ENCODE results near the gene CACNB2.

DNA sequence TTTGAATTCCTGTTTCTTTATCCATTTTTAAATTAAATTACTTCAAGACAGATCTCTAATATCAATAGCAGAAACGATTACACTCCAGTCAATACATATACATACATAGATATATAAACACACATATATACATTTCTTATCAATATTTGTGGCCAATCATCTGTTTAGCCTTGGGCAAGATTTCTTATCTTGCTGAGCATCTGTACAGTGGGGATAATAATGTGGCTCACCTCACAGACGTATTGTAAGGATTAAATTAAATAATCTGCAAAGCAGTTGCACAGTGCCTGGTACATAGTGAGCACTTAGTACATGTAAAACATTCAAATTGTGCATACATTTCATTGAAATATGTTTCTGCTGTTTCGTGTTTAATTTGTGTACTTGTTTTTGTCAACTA is 17.5 kb upstream of the CACNB2 start:
- TF ChIP-seq, protein P1, sequence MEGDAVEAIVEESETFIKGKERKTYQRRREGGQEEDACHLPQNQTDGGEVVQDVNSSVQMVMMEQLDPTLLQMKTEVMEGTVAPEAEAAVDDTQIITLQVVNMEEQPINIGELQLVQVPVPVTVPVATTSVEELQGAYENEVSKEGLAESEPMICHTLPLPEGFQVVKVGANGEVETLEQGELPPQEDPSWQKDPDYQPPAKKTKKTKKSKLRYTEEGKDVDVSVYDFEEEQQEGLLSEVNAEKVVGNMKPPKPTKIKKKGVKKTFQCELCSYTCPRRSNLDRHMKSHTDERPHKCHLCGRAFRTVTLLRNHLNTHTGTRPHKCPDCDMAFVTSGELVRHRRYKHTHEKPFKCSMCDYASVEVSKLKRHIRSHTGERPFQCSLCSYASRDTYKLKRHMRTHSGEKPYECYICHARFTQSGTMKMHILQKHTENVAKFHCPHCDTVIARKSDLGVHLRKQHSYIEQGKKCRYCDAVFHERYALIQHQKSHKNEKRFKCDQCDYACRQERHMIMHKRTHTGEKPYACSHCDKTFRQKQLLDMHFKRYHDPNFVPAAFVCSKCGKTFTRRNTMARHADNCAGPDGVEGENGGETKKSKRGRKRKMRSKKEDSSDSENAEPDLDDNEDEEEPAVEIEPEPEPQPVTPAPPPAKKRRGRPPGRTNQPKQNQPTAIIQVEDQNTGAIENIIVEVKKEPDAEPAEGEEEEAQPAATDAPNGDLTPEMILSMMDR (IDR thresholded peaks at IDR 0.05; ENCODE audit: poor library complexity): no peak
- no peak for TF ChIP-seq EZH2 (IDR thresholded peaks at IDR 0.05; ENCODE audit: borderline replicate concordance)
- TF ChIP-seq EZH2phosphoT487 (IDR thresholded peaks at IDR 0.05; ENCODE audit: low read depth, severe bottlenecking, unreplicated experiment): no peak

Data from hepatocyte (in vitro differentiated cells).